Measurements from ENCODE around the gene THSD4. TPM values are rescaled to one million over a fixed set of nuclear protein-coding genes. Genes with fewer than 3 reads are reported as not detected.

THSD4 gene
- total RNA-seq, 1 donor from 2014 or later, result 21.1 TPM

- intact Hi-C loops (cut with DNase I), result no loop called here
- ATAC-seq (no peak), DNase-seq (ENCODE audit: low spot score) (no peak)
Measured at GRCh38 chr15:71679223-71679792, 564.0 kb downstream of the THSD4 start.

DNA sequence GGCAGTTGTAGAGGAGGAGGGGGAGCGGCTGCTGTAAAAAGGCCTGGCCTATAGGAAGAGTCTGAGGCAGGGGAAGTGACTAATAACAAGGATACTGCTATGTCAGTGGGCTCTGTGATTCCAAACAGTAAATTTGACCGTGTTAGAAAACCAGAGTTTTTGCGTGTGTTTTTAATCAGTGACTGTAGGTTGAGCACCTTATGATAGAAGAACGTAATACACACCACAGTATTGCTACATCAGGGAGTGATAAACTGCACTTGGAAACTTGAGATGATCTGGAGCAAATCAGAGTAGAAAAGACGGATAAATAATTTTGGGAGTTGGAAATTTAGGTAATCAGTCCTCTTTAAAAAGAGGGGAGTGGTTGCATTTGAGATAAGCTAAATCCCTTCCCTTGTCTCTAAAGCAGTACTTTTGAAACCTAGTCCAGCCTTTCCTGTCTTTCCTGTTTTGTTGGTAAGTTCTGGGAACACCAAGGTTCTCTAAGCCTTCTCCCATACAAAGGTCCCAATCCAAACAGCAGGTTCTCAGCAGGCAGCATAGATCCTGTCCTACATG is 564.6 kb downstream of the THSD4 start:
- DNase-seq (ENCODE audit: low spot score) (no peak), ATAC-seq (peak; percentile 61)
- intact Hi-C loops (cut with DNase I), result no loop called here

- ATAC-seq (no peak), DNase-seq (ENCODE audit: low spot score) (no peak)
- intact Hi-C loops (cut with DNase I), result no loop called here
Measured at GRCh38 chr15:71682001-71682400, 566.7 kb downstream of the THSD4 start.

DNA sequence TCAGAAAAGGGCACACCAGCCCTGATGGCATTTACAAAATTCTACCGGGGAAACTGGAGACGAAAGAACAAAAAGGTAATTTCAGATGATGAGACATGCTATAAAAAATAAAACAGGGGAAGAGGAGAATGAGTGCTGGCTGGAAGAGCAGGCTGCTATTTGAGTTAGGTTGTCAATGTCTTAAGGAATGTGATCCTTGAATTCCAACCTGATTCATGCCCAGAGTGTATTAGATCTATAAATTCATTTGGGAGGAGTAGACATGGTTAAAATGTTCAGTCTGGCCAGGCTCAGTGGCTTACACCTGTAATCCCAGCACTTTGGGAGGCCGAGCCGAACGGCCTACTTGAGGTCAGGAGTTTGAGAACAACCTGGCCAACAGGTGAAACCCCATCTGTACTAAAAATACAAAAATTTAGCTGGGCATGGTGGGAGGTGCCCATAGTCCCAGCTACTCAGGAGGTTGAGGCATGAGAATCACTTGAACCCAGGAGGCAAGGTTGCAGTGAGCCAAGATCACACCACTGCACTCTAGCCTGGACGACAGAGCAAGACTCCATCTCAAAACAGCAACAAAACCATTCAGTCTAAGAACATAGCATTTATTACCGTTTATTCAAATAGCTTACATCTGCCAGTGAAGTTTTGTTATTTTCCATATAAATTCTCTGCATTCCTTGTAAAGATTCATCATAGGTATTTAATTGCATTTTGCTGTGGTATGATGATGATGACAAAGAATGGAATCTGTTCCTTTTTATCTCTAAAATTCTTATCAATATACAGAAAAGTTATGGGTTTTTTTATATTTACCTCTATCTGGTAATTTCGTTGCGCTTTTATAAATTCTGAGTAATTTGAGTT is 568.4 kb downstream of the THSD4 start:
- DNase-seq (ENCODE audit: low spot score), result no peak
- intact Hi-C loops (cut with DNase I), result no loop called here
- no peak for ATAC-seq

GRCh38 chr15:71685420-71685993 is 570.2 kb downstream of the THSD4 start:
- no peak for DNase-seq (ENCODE audit: low spot score)
- ATAC-seq, result no peak
- intact Hi-C loops (cut with DNase I), result no loop called here

GRCh38 chr15:71686221-71687050 is 571.2 kb downstream of the THSD4 start:
- DNase-seq (ENCODE audit: low spot score), result no peak

DNA sequence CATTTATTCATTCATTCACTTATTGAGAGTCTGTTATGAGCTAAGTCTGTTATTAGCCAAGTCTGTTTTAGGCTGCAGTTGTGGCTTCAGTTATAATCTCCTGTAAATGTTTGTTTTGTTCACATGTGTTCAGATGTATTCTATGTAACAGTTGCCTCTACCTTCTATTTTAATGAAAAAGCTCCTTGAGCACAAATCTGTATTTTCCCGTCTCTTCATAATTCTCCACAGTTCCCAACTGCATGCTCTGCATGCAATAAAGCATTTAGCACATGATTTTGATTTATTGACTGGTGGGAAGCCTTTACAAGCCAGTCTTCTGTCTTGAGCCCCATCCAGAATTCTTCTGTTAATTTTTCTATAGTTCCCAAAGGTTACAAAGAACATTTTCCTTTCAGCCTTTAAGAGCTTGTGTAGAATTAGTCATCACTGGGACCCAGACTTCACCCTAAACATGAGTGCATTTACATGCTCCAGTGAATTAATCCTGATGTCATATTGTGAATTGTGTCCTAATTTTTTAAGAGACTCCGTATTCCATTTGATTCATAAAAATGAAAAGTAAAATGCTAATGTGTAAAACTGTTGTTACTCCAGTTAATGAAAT is 572.7 kb downstream of the THSD4 start:
- intact Hi-C loops (cut with DNase I), result no loop called here
- DNase-seq (ENCODE audit: low spot score) (no peak), ATAC-seq (no peak)

More at GRCh38 chr15:71686221-71687050, 571.2 kb downstream of the THSD4 start:
- ATAC-seq, result no peak
- intact Hi-C loops (cut with DNase I), result no loop called here

DNA sequence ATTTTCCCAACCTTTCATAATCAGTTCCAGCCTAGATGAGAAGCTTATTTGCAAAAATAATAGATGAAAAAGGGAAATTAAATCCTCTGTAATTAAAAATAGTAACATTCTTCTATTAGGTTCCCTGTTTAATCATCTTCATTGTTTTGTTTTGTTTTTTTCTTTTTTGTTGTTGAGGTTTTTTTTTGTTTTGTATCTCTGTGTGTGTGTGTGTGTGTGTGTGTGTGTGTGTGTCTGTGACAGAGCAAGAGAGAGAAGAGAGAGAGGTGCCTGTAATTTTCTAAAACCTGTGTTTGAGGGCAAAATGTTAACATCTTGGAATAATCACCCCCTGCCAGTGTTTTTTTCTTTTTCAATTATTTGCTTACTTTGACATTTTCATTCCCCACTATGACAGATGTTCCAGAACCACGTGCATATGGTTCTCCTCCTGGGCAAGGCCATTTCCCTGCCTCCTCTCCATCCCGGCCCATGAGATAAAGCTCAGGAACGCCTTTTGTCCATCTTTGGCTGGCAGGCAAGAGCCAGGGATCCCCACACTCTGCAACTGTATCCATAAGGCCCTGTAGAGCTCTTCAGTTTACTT is 573.3 kb downstream of the THSD4 start:
- intact Hi-C loops (cut with DNase I), result no loop called here
- ATAC-seq (no peak), DNase-seq (ENCODE audit: low spot score) (no peak)

- ATAC-seq (no peak), DNase-seq (ENCODE audit: low spot score) (no peak)
- intact Hi-C loops (cut with DNase I), result no loop called here
Measured at GRCh38 chr15:71691081-71691457, 575.8 kb downstream of the THSD4 start.

- intact Hi-C loops (cut with DNase I), result no loop called here
- DNase-seq (ENCODE audit: low spot score) (peak; percentile 67), ATAC-seq (peak; percentile 90)
Measured at GRCh38 chr15:71691458-71692417, 576.5 kb downstream of the THSD4 start.

GRCh38 chr15:71697236-71697635 is 582.0 kb downstream of the THSD4 start:
- no peak for DNase-seq (ENCODE audit: low spot score)
- intact Hi-C loops (cut with DNase I), result no loop called here
- no peak for ATAC-seq

- intact Hi-C loops (cut with DNase I), result no loop called here
- DNase-seq (ENCODE audit: low spot score) (no peak), ATAC-seq (no peak)
Measured at GRCh38 chr15:71698030-71698429, 582.8 kb downstream of the THSD4 start.

DNA sequence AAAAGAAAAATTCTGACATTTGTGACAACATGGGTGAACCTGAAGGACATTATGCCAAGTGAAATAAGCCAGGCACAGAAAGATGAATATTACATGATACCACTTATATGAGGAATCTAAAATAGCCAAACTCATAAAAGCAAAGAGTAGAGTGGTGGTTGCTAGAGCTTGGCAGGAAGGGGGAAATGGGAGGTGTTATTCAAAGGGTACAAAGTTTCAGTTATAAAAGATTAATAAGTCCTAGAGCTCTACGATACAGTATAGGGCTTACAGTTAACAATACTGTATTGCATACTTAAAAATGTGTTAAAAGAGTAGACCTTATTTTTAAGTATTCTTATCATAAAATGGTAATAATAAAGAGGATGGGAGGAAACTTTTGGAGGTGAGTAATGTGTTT is 583.5 kb downstream of the THSD4 start:
- ATAC-seq (no peak), DNase-seq (ENCODE audit: low spot score) (no peak)
- intact Hi-C loops (cut with DNase I), result no loop called here

GRCh38 chr15:71699977-71700376 is 584.7 kb downstream of the THSD4 start:
- ATAC-seq (no peak), DNase-seq (ENCODE audit: low spot score) (no peak)
- intact Hi-C loops (cut with DNase I), result no loop called here

- DNase-seq (ENCODE audit: low spot score) (no peak), ATAC-seq (no peak)
- intact Hi-C loops (cut with DNase I), result no loop called here
Measured at GRCh38 chr15:71701808-71702207, 586.5 kb downstream of the THSD4 start.

DNA sequence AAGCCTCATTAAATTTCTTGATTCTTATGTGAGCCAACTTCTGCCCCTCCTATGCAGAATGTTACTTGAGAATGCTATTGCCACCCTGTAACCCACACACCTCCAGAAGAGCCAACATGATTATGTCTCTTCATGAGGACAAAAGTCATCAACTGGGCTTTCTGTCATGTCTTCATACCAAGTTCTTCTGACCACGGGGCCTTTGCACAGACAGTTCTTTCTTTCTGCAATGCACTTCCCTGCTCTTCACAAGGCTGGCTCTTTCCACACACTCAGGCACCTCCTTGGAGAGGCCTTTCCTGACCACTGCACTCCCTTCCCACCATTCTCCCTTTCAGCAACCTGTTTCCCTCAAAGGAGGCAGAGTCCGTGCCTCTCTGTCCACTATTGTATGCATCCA is 587.2 kb downstream of the THSD4 start:
- DNase-seq (ENCODE audit: low spot score) (no peak), ATAC-seq (no peak)
- intact Hi-C loops (cut with DNase I), result no loop called here

DNA sequence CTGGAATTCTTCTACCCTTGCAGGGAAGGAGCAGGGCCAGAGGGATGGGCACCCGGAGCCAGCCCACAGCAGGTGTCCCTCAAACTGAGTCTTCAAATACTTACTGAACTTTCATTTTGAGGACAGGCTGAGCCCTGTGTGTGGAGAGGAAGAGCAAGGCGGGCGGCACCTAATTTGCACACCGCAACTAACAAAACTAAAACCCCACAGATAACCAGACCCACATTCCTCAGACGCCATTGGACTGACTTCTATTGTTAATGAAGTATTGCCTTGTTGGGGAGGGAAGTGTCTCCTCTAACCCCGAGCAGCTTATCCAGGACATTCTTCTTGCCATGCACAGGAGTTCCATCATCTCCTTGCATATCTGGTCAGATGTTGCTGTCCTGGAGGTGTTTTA is 589.9 kb downstream of the THSD4 start:
- intact Hi-C loops (cut with DNase I), result no loop called here

More for the DNA sequence above, 589.9 kb downstream of the THSD4 start:
- ATAC-seq (no peak), DNase-seq (ENCODE audit: low spot score) (no peak)
